Measurements from ENCODE around the gene HERPUD2.
"Not testable (repeated sequence)": the region's sequence is repeated elsewhere in the genome, so short reads cannot be mapped to it uniquely, and the experiment has no call there.

HERPUD2 gene

DNA sequence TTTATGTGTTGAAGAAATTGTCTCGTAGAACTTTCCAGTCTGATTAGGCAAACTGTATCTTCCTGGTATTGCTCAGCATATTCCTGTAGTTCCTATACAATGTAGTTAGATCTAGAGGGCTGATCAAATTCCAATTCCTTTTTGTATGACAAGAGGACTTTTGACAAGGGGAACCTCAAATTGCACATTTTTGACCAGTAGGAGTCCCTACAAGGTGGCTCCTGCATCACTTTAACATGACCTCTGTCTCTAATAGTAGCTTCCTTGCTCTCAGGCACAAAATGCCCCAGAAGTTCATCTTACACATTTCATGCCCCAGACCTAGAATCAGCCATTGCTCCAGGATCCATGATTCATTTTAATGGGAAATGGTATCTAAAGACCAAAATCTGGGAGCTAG lies 18.7 kb downstream of the HERPUD2 start:
- no peak for DNase-seq

DNA sequence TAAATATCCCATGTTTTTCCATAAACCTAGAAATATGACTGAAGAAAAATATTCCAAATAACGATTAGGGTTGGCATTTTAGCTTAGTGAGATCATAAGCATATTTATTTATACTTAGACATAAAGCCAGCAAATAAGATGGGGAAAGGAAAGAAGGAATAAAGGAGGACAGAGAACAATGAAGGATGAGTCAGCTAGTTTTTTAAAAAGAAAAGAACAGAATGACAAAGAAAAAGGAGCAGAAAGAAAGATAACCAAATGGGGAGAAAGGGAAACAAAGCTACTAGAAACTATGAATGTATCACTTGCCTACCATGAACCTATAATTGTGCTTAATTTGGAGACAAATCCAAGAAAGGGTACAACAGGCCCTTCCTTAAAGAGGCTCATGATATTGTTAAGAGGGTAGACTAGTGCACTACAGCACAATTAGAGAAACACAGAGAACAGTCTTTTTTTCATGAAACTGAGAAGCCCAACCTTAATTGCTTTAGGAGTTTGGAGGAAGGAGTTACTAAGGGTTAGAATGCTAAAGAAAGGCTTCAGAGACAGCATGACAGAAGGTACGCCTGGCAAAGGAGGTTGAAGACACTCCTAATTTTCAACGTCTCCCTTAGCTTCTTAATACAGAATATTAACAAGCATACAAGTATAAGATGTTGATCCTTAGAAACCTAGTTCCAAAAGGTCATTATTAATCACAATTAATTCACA lies 23.9 kb downstream of the HERPUD2 start:
- no peak for DNase-seq

DNA sequence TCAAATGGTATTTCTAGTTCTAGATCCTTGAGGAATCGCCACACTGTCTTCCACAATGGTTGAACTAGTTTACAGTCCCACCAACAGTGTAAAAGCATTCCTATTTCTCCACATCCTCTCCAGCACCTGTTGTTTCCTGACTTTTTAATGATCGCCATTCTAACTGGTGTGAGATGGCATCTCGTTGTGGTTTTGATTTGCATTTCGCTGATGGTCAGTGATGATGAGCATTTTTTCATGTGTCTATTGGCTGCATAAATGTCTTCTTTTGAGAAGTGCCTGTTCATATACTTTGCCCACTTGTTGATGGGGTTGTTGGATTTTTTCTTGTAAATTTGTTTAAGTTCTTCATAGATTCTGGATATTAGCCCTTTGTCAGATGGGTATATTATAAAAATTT lies 34.5 kb downstream of the HERPUD2 start:
- DNase-seq, result not testable (repeated sequence)

DNA sequence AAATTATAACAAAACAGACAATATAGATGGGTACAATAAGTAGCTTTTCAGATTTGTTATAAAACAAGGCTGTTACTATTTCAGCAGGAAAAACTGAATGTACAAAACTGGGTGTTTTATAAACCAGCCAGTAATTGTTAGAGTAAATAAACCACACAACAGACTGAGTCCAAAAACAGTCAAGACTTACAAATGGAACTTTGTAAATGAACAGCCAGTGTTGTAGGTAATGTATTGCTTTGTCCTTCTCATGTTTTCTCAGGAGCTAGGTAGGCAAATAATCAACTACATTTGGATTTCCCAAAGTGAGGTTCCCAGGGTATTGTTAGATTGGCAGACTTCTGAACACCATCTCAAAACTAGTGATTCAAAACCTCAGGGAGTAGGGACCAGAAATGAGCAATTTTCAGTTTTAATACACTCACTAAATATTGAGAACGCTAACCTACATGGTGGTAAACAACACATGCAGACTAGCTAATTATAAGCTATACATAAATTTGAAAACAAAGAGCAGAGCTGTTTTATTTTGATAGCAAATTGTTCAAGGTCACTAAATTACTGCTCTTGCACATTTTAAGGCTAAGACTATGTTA lies 36.2 kb downstream of the HERPUD2 start:
- DNase-seq, result no peak

DNA sequence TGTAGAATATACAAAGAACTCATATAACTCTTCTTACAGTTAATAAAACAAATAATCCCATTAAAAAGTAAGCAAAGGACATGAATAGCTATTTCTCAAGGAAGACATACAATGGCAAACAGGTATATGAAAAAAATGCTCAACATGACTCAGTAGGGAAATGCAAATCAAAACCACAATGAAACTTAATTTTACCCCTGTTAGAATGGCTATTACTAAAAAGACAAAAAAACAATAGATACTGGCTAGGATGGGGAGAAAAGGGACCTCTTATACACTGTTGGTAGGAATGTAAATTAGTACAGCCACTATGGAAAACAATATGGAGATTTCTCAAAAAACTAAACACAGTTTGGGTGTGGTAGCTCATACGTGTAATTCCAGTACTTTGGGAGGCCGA lies 37.8 kb downstream of the HERPUD2 start:
- no peak for DNase-seq

DNA sequence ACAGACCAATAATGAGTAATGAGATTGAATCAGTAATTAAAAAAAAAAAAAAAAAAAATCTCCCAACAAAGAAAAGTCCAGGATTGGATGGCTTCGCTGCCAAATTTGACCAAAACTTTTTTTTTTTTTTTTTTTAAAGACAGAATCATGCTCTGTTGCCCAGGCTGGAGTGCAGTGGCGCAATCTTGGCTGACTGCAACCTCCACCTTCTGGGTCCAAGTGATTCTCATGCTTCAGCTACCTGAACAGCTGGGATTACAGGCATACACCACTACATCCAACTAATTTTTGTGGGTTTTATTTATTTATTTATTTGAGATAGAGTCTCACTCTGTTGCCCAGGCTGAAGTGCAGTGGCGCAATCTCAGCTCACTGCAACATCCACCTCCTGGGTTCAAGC lies 40.4 kb downstream of the HERPUD2 start:
- DNase-seq, result not testable (repeated sequence)

DNA sequence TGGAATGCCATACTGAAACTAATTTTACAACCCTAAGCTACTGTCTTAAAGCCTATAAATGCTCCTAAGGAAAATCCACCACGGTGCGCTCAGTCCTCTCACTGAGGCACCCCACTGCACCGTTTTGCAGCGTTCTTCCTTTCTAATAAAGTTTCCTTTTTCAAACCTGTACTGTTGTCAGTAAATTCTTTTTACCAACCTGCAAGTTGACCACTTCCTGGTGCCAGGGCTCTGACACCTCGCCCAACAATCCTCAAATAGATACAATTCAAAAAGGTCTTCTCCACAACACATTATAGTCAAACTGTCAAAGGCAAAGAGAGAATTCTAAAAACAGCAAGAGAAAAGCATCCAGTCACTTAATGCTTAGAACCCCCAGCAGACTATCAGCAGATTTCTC lies 42.8 kb downstream of the HERPUD2 start:
- DNase-seq, result no peak

DNA sequence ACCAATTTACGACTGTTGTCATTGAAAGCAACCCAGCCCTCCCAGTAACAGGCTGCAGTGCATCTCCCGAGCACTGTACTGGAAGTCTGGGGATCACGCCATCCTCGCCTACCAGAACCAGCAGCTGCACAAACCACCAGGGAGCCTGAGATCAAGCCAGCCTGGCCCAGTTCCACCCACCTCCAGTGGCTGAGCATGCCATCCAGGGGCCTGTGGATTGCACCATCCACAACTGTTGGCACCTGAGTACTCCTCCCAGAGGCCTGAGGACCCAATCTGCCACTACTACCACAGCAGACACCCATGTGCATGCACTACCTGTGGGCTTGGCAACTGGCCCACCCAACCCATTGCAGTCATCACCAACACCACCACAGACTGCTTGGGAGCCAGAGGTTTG lies 44.2 kb downstream of the HERPUD2 start:
- DNase-seq, result no peak

DNA sequence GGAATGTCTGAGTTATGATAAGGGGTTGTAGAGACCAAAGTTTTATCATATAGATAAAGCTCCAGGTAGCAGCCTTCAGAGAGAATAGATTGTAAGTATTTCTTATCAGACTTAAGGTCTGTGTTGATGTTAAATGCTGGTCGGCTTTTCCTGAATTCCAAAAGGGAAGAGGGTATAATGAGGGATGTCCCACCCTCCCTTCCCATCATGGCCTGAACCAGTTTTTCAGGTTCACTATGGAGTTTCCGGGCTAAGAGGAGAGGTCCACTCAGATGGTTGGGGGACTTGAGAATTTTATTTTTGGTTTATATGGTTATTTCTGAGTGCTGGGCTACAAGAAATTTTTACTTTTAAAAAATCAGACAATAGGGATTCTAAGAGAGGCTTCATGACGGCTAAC lies 45.2 kb downstream of the HERPUD2 start:
- no peak for DNase-seq

DNA sequence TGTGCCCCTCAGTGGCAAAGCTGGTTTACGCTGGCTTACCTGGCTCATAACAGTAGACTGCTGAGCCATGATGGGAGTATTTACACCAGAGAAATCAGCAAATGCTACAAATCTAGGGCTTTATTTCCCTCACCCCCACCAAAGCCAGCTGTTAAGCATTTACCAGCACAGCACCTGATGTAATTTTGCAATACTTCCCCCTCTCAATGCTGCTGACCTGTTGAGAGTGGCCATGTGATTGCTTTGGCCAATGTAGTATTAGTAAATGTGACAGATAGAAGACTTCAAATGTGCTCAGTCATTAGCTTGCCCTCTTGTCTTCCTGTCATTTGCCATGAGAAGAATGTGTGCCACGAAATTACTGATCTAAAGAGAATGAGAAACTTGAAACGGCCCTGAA lies 46.6 kb downstream of the HERPUD2 start:
- no peak for DNase-seq

DNA sequence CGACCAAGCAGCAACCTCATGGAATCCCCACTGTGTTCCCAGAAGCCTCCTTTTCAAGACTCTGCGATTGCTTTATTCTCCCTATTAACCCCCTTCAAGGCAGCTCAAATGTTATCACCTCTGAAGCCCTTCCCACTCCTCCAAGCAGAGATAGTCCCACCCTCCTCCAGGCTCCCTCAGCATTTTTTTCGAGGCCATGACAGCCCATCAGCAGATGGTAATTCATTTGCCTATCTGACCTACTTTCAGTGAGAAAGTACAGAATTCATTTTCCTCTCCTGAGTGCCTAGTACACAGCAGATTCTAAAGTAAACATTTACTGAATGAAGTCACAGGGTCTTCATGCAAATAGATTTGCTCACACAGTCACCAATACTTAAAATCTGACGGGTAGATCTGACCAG lies 47.8 kb downstream of the HERPUD2 start:
- DNase-seq, result no peak

DNA sequence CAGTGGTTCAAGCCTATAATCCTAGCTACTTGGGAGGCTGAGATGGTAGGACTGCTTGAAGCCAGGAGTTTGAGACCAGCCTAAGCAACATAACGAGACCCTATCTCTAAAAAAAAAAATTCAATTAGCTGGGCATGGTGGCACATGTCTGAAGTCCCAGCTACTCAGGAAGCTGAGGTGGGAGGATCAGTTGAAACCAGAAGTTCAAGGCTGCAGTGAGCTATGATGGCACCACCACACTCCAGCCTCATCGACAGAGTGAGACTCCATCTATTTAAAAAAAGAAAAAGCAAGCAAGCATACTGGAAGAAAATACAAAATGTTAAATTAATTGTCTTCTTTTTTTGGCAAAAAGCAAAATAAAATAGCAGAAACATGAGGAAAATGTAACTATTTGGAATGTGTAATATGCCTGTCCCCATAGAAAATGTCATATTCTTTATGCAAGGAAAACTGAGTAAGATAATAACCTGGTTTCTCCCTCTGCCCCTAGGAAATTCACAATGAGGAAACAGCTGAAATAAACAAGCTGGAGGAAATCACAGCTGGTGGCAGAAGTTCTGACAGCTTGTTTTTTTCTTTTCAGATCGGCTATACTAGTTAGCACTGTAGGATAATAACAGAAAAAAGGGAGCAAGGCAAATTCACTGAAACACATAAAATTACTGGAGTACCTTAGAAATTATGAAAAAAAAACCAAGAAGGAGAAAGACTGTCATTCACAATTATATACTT lies 48.5 kb downstream of the HERPUD2 start:
- DNase-seq, result no peak

DNA sequence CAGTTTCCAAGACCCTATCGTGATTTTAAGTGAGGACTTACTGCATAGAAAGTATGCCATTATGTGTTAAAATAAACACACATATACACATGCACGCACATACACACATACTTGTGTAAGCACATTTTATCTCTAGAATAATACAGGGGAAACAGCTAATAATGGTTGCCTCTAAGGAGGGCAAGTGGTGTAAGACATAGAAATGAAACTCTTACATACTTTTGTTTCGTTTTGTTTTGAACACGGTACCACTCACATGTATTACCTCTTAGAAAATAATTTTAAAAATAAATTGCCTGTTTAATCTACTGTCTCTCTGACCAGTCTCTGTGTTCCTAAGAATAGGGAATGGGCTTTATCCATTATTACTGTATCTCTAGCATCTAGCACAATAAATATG lies 49.2 kb downstream of the HERPUD2 start:
- no peak for DNase-seq

DNA sequence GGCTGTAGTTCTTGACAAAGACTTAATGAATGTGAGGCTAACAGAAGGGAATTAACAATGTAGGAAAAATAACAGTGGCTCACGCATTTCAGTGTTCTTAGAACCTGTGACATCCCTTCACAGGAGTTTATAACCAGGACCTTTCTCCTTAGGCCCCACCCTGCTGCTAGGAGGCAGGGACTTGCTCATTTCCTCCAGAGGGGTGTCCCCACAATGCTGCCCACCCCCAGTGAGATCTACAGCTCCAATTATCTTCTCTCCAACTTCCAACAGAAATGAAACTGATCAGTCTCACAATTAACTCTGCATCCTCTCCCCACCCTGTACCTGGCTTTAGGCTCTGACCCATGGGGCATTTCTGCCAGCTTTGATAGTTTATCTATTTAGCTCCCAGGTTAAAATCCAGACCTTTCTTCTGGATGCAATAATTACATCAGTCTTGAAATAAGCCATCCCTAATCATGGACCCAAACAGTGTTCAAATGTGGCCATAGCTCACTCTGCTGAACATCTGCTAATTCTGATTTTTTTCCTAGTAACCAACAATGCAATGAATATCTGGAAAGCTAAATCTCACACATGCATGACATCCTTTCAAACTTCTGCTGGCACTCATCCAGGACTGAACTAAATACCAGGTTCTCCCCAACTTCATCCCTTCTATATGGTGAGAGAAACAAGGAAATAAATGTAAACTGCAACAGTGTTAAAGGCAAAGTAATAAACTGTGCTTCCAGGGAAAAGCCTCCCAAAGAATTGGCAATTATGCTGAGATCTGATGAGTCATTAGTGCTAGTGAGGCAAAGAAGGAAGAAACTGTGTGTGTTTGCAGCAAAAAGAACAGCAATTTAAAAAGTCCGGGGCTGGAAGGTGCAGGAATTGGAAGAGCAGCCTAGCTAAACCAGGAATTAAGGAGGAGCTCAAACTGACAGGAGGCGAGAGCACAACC lies 64.6 kb downstream of the HERPUD2 start:
- DNase-seq, result no peak

DNA sequence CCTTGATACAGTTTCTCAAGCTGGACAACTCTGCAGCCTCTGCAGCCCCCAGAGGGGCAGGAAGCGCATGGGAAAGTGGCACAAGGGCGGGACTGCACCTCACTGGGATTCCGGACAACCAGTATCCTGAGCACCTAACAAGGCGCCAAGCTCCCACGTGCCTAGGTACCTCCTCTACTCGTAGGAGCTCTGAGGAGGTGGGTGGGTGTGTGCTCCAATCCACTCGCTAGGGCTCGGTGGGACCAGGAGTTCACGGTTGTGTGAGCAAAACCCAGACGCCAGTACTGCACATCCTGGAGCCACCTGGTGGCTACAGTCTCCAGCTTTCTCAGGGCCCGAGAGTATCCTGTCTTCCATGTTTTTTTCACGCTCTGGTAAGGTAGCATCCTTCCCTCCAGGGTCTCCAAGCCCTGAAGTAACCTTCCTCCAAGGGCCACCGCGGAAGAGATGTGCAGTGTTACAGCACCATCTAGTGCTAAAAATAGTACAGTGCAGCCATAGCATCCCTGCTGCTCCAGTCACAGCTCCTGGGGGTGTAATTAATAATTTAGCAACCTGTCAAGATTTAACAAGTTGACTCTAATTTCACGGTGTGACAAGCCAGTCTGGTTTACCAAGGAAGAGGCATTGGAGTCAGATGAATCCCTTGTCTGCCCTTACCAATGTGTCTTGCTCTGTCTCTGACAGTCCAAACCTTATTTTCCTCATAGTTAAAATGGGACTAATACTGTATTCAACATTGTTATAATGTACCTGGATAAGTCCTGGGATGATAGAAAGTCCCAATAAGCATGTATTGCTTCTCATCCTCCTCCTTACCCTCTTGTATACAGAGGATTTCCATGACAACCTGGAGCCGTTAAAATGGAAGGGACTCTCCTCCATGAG lies 70.4 kb downstream of the HERPUD2 start:
- peak; percentile 21 for DNase-seq

DNA sequence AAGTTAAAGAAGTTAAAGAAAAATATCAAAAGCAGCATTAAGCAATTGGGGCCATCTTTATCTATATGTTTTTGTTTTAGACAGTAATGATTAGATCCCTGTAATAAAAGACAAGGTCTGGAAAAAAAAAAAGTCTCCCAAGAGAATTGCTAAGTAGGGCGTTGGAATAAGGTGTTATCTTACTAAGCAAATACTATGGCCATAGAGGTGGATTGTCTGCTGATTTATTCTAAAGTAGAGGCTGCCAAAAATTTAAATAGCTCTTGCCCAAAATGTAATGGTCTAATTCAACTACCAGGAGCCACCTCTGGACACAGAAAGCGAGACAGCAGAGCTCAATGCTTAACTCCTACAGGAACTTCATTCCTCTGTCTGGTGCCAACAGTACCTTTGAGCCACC lies 71.6 kb downstream of the HERPUD2 start:
- DNase-seq, result no peak

DNA sequence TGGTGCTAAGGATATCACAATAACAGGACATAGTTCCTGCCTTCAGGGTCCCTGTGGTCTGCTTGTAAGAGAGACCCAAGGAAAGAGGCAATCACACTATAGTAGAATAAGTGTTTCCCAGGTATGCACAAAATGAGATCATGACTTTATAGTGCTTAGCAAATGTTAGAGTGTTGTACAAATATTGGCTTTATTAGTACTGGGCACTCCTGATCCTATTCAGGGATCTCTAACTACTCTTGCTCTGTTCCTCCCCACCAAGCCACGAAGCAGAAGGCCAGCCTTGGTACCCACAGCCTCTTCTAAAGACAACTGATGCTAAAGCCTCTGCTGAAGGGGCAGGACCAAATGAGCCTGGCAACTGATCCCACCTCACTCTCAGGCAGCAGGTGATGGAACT lies 75.1 kb downstream of the HERPUD2 start:
- DNase-seq, result no peak

DNA sequence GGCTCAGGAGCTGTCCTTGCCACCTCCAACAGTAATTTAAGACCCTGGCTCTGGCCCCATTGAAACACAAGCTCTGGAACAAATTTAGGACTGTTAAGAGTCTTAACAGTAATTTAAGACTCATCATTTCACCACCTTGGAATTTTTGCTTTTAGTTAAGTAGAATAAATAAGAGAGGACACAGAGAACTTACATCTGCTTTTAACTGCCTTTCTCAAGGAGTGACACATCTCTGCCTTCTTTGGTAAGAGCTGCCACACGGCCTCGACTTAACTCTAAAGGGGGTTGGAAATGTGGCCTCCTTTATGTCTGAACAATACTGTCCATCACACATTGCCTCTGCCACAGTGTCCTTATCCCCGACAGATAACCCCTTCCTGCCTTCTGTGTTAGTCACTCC lies 77.9 kb downstream of the HERPUD2 start:
- DNase-seq, result no peak

DNA sequence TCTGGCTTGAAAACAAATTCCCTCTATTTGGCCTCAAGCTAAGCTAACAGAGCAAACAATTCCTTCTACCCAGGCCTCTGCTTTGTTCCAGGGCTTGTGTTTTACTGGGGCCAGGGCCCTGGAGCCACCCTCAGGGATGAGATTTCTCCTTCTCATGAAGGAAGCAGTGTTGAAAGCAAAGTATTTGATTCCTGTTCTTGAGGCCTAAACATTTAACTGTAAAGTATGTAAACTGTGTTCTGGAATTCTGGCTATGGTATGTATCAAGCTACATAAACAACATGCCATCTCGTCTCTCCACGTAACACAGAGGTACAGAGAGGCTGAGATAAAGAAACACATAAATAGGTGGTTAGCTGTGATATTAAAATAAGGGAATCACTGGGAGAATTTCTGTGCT lies 81.8 kb downstream of the HERPUD2 start:
- no peak for DNase-seq

DNA sequence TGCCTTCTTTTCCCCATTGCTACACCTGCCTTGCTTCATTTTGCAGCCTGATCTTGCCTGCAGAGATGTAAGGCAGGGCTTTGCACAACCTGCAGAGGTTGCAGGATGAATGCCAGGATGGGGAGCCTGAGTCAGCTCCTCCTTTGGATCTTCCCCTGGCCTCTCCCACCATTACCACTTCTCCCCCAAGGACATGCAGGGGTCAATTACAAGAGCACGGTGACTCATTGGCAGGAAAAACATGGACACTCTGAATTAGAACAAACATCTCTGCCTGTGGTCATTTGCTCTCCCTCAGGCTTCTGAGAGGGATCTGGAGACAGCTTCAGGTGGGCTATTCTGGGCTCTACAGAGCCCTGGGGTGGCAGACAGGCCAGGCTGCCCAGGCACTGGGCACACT lies 89.2 kb downstream of the HERPUD2 start:
- no peak for DNase-seq

DNA sequence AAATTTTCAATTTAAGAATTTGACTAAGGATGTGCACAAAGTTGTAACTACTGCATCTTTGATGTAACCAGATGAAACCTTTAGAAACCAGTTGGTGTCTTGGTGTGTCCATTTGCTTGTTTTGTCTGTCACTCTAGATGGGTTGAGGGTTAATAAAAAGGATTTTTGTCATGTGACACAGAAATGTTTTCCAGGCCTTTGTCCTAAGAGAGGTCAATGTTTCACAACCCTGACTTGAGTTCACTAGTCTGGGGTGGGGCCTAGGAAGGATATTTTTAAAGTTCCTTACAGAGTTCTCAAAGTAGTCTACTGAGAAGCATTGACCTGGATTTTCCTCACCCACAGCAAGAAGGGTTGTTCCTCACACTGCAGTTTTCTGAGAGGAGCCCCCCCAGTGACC lies 90.3 kb downstream of the HERPUD2 start:
- no peak for DNase-seq

DNA sequence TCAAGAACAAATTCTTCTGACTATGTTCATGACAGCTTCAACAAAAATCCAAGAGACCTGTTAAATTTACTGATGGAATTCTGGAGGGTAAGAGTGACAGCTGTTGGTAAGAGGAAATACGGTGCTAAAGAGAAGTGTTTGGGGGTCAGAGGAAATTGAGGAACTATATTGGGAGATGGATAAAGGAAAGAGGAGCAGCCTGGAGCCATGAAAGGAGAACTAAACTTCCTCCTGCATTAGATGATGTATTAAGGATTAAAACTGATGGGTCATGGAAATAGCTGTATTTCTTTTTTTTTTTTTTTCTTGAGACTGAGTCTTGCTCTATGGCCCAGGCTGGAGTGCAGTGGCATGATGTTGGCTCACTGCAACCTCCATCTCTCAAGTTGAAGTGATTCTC lies 95.3 kb downstream of the HERPUD2 start:
- DNase-seq, result no peak
